Measurements from ENCODE around the gene AIF1.

- no peak for TF ChIP-seq CTCF (IDR thresholded peaks at IDR 0.05; ENCODE audit: low read depth, low read length, poor library complexity, severe bottlenecking)
- no peak for TF ChIP-seq EZH2phosphoT487 (IDR thresholded peaks at IDR 0.05; ENCODE audit: borderline replicate concordance, low read length)
Measured at GRCh38 chr6:31575952-31576685, 38.9 kb upstream of the AIF1 start.

Data from DOHH2 (cell line).